ENCODE results near the gene EPB41L3.

The EPB41L3 gene

DNA sequence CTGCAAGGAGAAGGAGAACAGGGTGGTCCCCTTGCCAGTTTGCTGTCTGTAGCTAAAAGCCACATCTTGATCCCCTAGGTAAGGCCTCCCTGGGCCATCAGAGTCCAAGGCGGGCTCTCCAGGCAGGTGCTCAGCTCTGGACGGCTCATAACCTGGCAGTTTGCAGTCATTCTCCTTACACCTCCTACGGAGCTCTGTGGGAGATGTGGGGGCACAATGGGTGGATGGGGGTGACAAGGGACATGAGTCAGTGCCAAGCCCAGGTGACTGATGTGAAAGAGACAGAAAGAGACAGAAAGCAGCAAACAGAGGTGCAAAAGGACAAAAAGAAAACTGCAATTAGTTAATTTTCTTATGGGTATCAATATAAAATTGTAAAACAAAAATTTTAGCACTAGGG lies 127.7 kb downstream of the EPB41L3 start:
- Histone ChIP-seq H3K4me1 (ENCODE audit: insufficient read depth, low read length, severe bottlenecking) (no peaks in the 10 kb centered on the region), H3K9me3 (ENCODE audit: low read length) (no peaks in the 10 kb centered on the region), H3K27me3 (ENCODE audit: insufficient read depth, low read length) (0 out of 2 replicates have a peak, but pooled peaks cover 13% of the 10 kb centered on the region), H2AFZ (ENCODE audit: low read length) (no peak overlapping the region), H3K9ac (ENCODE audit: low read length) (no peak overlapping the region), H3K9me2 (ENCODE audit: low read depth, low read length) (no peaks in the 10 kb centered on the region), H3K4me2 (ENCODE audit: low read length) (no peak overlapping the region), H3K4me3 (ENCODE audit: low read depth, low read length, poor library complexity, severe bottlenecking) (no peak overlapping the region), H3K27ac (ENCODE audit: low read depth, low read length, poor library complexity, severe bottlenecking) (no peak overlapping the region), H4K20me1 (ENCODE audit: insufficient read depth, low read length) (no peaks in the 10 kb centered on the region), H3K79me2 (ENCODE audit: insufficient read depth, low read length) (no peaks in the 10 kb centered on the region), H3K36me3 (ENCODE audit: insufficient read depth, low read length) (no peaks in the 10 kb centered on the region), H3F3A (ENCODE audit: insufficient read depth, low read length) (no peaks in the 10 kb centered on the region)
- no peak for TF ChIP-seq EZH2 (IDR thresholded peaks at IDR 0.05; ENCODE audit: borderline replicate concordance, low read length)
- TF ChIP-seq, protein P1, sequence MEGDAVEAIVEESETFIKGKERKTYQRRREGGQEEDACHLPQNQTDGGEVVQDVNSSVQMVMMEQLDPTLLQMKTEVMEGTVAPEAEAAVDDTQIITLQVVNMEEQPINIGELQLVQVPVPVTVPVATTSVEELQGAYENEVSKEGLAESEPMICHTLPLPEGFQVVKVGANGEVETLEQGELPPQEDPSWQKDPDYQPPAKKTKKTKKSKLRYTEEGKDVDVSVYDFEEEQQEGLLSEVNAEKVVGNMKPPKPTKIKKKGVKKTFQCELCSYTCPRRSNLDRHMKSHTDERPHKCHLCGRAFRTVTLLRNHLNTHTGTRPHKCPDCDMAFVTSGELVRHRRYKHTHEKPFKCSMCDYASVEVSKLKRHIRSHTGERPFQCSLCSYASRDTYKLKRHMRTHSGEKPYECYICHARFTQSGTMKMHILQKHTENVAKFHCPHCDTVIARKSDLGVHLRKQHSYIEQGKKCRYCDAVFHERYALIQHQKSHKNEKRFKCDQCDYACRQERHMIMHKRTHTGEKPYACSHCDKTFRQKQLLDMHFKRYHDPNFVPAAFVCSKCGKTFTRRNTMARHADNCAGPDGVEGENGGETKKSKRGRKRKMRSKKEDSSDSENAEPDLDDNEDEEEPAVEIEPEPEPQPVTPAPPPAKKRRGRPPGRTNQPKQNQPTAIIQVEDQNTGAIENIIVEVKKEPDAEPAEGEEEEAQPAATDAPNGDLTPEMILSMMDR (IDR thresholded peaks at IDR 0.05; ENCODE audit: low read length): no peak

DNA sequence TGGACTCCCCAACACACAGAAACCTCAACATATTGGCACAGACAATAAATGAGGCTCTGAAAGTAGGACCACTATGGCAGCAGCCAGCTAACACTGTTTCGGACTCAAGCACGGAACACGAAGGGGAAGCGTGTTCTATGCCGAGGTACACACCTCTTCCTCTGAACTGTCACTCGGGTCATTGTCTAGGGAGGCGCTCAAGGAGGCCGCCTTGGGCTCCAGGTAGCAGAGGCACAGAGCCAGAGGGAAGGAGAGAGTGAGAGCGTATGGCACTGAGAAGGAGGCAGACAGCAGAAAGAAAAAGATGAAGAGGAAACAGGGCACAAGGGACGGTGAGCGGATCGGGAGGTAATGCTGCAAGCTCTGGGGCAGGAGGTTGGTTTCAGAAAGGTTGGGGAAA lies 128.1 kb downstream of the EPB41L3 start:
- no peaks in the 10 kb centered on the region for H3F3A ChIP-seq (ENCODE audit: insufficient read depth, low read length)
- no peaks in the 10 kb centered on the region for H3K79me2 ChIP-seq (ENCODE audit: insufficient read depth, low read length)
- no peak overlapping the region for H3K4me3 ChIP-seq (ENCODE audit: low read depth, low read length, poor library complexity, severe bottlenecking)
- no peaks in the 10 kb centered on the region for H4K20me1 ChIP-seq (ENCODE audit: insufficient read depth, low read length)
- no peak overlapping the region for H3K27ac ChIP-seq (ENCODE audit: low read depth, low read length, poor library complexity, severe bottlenecking)
- no peaks in the 10 kb centered on the region for H3K9me2 ChIP-seq (ENCODE audit: low read depth, low read length)
- no peak overlapping the region for H3K9ac ChIP-seq (ENCODE audit: low read length)
- no peaks in the 10 kb centered on the region for H3K4me1 ChIP-seq (ENCODE audit: insufficient read depth, low read length, severe bottlenecking)
- no peaks in the 10 kb centered on the region for H3K9me3 ChIP-seq (ENCODE audit: low read length)
- 0 out of 2 replicates have a peak, but pooled peaks cover 9% of the 10 kb centered on the region for H3K27me3 ChIP-seq (ENCODE audit: insufficient read depth, low read length)
- no peak overlapping the region for H3K4me2 ChIP-seq (ENCODE audit: low read length)
- TF ChIP-seq, protein P1 (IDR thresholded peaks at IDR 0.05; ENCODE audit: low read length): no peak
- no peak for TF ChIP-seq EZH2 (IDR thresholded peaks at IDR 0.05; ENCODE audit: borderline replicate concordance, low read length)
- no peaks in the 10 kb centered on the region for H3K36me3 ChIP-seq (ENCODE audit: insufficient read depth, low read length)
- no peak overlapping the region for H2AFZ ChIP-seq (ENCODE audit: low read length)

DNA sequence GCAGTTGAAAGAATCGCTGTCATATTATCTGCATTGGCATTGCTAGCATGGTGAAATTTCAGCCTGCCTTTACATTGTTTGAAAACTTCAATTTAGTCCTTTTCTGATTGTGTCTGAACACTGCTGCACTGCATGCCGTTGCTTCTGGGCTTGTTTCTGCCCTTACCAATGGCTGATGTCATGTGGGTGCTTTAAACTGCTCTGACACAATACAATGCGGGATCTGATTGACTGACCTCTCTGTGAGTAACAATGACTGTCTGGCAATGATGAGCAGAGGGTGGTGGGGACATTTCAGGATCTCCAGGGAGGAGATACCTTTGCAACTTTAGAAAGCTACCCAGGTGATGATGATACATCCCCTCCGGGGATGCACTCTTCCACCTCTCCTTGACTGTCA lies 128.8 kb downstream of the EPB41L3 start:
- Histone ChIP-seq H3K9ac (ENCODE audit: low read length) (no peak overlapping the region), H3K4me1 (ENCODE audit: insufficient read depth, low read length, severe bottlenecking) (no peaks in the 10 kb centered on the region), H3K36me3 (ENCODE audit: insufficient read depth, low read length) (no peaks in the 10 kb centered on the region), H2AFZ (ENCODE audit: low read length) (no peak overlapping the region), H4K20me1 (ENCODE audit: insufficient read depth, low read length) (no peaks in the 10 kb centered on the region), H3K4me3 (ENCODE audit: low read depth, low read length, poor library complexity, severe bottlenecking) (no peak overlapping the region), H3F3A (ENCODE audit: insufficient read depth, low read length) (no peaks in the 10 kb centered on the region), H3K27me3 (ENCODE audit: insufficient read depth, low read length) (0 out of 2 replicates have a peak, but pooled peaks cover 9% of the 10 kb centered on the region), H3K79me2 (ENCODE audit: insufficient read depth, low read length) (no peaks in the 10 kb centered on the region), H3K9me3 (ENCODE audit: low read length) (no peaks in the 10 kb centered on the region), H3K4me2 (ENCODE audit: low read length) (no peak overlapping the region), H3K9me2 (ENCODE audit: low read depth, low read length) (no peaks in the 10 kb centered on the region), H3K27ac (ENCODE audit: low read depth, low read length, poor library complexity, severe bottlenecking) (no peak overlapping the region)
- TF ChIP-seq, protein P1 (IDR thresholded peaks at IDR 0.05; ENCODE audit: low read length): no peak
- no peak for TF ChIP-seq EZH2 (IDR thresholded peaks at IDR 0.05; ENCODE audit: borderline replicate concordance, low read length)

All from OCI-LY1 (cell line).